Activated CD8-positive, alpha-beta memory T cell treated with anti-CD3 and anti-CD28 coated beads for 1 hour (primary cell): ENCODE measurements around the gene ZBTB46.

Experiments used
- DNase-seq, 2 donors: peaks; one replicate each; pipeline ENCODE4 v3.0.0-alpha.2; 2020; ENCODE audit warnings: low read depth in 1 of 2; ENCODE audit errors: extremely low read depth in 1 of 2

ZBTB46 gene

DNA sequence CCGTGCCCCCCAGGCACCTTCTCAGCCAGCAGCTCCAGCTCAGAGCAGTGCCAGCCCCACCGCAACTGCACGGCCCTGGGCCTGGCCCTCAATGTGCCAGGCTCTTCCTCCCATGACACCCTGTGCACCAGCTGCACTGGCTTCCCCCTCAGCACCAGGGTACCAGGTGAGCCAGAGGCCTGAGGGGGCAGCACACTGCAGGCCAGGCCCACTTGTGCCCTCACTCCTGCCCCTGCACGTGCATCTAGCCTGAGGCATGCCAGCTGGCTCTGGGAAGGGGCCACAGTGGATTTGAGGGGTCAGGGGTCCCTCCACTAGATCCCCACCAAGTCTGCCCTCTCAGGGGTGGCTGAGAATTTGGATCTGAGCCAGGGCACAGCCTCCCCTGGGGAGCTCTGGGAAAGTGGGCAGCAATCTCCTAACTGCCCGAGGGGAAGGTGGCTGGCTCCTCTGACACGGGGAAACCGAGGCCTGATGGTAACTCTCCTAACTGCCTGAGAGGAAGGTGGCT is 133.7 kb downstream of the ZBTB46 start:
- DNase-seq, result no peak

DNA sequence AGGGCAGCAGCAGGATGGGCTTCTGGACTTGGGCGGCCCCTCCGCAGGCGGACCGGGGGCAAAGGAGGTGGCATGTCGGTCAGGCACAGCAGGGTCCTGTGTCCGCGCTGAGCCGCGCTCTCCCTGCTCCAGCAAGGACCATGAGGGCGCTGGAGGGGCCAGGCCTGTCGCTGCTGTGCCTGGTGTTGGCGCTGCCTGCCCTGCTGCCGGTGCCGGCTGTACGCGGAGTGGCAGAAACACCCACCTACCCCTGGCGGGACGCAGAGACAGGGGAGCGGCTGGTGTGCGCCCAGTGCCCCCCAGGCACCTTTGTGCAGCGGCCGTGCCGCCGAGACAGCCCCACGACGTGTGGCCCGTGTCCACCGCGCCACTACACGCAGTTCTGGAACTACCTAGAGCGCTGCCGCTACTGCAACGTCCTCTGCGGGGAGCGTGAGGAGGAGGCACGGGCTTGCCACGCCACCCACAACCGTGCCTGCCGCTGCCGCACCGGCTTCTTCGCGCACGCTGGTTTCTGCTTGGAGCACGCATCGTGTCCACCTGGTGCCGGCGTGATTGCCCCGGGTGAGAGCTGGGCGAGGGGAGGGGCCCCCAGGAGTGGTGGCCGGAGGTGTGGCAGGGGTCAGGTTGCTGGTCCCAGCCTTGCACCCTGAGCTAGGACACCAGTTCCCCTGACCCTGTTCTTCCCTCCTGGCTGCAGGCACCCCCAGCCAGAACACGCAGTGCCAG is 134.3 kb downstream of the ZBTB46 start, which contains the start of gene TNFRSF6B:
Gene TNFRSF6B, plus strand, starts transcription at position 25 of the 729 bp plus-strand sequence. Its CDS starts 116 bp downstream, at position 141.
- no peak for DNase-seq

DNA sequence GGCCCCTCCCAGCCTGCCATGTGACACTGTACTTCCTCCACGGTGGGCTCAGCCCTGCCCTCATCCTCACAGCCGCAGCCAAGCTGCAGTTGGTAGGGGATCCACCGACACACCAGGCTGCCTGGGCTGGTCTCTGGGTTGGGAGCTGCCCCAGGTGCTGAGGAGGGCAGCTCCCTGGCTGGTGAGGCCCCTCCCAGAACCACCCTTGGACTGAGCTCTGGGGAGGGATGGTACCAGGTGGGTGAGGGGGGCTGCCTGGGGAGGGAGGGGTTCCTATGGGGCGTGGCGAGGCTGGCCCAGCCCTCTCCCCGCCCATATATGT is 134.8 kb downstream of the ZBTB46 start:
- no peak for DNase-seq

DNA sequence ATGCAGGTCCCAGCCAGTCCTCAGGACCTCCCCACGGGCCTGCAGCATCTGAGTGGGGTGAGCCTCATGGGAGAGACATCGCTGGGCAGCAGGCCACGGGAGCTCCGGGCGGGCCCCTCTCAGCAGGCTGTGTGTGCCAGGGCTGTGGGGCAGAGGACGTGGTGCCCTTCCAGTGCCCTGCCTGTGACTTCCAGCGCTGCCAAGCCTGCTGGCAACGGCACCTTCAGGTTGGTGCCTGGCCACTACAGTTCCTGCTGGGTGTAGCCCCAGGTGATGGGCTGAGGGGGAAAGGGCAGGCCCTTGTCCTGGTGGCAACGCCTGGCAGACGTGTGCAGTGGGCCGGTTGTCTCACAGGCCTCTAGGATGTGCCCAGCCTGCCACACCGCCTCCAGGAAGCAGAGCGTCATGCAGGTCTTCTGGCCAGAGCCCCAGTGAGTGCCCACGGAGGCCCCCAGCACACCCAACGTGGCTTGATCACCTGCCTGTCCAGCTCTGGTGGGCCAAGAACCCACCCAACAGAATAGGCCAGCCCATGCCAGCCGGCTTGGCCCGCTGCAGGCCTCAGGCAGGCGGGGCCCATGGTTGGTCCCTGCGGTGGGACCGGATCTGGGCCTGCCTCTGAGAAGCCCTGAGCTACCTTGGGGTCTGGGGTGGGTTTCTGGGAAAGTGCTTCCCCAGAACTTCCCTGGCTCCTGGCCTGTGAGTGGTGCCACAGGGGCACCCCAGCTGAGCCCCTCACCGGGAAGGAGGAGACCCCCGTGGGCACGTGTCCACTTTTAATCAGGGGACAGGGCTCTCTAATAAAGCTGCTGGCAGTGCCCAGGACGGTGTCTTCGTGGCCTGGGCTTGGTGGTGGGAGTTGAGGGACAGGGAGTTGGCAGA is 135.4 kb downstream of the ZBTB46 start:
- no peak for DNase-seq

DNA sequence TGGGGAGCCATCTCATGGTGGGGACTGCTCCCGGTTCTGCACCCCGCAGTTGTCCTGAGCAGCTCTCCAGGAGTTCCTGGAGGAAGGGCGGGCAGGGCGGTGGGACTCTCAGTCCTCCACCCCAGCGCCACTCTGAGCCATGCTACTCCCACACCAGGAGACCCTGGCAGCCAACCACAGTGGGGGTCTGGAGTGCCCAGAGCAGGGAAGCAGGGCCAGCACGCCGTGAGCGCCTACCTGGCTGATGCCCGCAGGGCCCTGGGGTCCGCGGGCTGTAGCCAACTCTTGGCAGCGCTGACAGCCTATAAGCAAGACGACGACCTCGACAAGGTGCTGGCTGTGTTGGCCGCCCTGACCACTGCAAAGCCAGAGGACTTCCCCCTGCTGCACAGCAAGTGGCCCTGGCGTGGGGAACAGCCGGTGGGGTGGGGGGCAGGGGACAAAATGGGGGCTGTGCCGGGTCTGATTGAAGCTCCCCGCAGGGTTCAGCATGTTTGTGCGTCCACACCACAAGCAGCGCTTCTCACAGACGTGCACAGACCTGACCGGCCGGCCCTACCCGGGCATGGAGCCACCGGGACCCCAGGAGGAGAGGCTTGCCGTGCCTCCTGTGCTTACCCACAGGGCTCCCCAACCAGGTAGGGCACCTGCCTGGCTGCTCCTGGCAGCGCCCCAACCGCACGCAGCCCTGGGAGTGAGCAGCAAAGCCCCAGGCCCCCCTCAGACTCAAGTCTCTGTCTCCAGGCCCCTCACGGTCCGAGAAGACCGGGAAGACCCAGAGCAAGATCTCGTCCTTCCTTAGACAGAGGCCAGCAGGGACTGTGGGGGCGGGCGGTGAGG is 136.3 kb downstream of the ZBTB46 start:
- no peak for DNase-seq

DNA sequence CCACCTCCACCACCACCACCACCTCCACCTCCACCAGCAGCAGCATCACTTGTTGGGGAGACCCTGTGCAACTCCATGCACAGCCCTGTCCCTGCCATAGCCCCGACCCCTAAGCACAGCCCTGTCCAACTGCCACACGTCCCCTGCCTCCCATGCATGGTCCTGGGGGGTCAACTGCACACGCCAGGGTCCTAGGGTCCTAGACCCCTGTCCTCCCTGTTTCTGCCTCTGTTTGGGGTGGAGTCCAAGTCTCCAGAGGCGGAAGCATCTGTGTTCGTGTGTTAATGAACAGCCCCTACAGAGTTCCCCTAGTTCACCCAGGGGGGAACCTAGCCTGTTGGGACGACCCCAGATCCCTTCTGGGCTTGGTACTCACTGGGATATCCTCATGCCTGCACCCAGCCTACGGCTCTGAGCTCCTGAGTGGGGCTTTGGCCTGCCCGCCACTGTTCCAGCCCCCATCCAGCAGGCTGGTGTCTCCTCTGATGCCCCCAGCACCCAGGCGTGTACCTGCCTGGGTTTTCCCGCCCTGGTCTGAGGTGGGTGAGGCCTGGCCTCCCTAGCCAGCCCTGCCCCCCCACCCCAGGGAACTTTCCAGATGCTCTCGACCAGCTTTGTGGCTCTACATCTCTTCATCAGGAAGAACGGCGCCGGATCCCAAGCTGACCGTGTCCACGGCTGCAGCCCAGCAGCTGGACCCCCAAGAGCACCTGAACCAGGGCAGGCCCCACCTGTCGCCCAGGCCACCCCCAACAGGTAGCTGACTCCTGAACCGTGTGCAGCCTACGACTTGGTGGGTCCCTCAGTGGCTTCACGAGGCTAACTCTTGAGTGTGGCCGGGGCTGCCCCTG is 137.1 kb downstream of the ZBTB46 start:
- no peak for DNase-seq
